ENCODE results near the gene BCL2L11.

DNA sequence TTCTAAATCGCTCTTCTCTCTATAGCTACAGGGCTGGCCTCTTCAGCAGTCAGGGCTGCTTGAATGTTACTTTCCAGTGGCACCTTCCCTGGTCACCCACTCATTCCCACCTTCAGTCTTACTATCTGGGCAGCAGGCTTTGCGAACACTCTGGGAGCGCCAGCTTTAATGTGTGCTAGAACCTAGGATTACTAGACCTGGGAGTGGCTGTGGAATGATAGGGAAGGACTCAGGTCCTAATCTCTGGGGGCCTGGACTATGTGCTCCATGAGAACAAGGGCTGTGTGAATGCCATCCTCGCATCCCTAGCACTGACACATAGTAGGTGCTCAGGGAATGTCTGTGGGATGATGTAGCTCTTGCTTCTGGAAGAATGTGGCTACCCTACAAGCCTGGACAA lies 57.6 kb downstream of the BCL2L11 start:
- TF ChIP-seq CTCF (IDR thresholded peaks at IDR 0.05) = no peak
- TF ChIP-seq POLR2A (IDR thresholded peaks at IDR 0.05) = no peak
- no peak for TF ChIP-seq POLR2AphosphoS5 (IDR thresholded peaks at IDR 0.05)
- no peak for TF ChIP-seq EP300 (IDR thresholded peaks at IDR 0.05)
